ENCODE measurements around the gene STK24. TPM values are rescaled to one million over a fixed set of nuclear protein-coding genes. Genes with fewer than 3 reads are reported as not detected.

The STK24 gene
- total RNA-seq, 4 donors from 2014 or later = 55.3 to 96.3 (median 83.9) TPM

DNA sequence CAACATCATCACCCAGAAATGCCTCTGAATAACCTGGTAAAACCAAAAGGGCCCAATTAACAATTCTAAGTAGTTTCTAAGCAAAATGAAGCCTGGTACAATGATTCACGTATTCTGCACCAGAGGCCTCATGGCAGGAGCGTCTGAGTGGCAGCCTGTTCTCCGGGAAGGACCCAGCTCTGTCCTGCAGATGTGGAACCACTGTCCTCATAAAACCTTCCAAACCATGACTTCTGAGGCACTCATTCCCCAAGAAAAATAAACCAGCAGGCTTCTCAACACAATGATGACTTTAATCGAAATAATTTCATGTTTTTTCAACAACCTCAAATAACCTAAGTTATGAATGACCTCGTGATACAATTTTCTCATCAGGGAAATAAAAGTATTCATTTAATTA, 89.9 kb downstream of the STK24 start:
- DNase-seq (ENCODE audit: low spot score) = no peak
- TF ChIP-seq, protein P1, sequence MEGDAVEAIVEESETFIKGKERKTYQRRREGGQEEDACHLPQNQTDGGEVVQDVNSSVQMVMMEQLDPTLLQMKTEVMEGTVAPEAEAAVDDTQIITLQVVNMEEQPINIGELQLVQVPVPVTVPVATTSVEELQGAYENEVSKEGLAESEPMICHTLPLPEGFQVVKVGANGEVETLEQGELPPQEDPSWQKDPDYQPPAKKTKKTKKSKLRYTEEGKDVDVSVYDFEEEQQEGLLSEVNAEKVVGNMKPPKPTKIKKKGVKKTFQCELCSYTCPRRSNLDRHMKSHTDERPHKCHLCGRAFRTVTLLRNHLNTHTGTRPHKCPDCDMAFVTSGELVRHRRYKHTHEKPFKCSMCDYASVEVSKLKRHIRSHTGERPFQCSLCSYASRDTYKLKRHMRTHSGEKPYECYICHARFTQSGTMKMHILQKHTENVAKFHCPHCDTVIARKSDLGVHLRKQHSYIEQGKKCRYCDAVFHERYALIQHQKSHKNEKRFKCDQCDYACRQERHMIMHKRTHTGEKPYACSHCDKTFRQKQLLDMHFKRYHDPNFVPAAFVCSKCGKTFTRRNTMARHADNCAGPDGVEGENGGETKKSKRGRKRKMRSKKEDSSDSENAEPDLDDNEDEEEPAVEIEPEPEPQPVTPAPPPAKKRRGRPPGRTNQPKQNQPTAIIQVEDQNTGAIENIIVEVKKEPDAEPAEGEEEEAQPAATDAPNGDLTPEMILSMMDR (IDR thresholded peaks at IDR 0.05) = no peak
- no peak for ATAC-seq (ENCODE audit: low FRiP score)

DNA sequence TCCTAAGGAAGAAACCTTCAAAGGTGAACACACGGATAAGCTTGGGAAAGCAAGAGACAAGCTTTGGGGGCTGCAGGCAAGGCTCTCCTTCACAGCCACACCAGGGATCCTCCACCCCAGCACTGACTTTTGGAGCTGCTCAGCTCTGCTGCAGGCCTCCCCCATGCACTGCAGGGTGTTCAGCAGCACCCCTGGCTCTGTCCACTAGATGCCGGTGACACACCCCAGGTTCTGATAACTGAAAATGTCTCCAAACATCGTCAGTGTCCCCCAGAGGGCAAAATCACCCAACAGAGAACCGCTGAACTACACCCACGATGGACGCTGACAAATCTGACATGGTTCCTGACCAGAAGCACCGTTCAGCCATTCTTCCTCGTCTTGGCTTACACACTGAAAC, 90.5 kb downstream of the STK24 start:
- ATAC-seq (ENCODE audit: low FRiP score) (no peak), DNase-seq (ENCODE audit: low spot score) (no peak)

DNA sequence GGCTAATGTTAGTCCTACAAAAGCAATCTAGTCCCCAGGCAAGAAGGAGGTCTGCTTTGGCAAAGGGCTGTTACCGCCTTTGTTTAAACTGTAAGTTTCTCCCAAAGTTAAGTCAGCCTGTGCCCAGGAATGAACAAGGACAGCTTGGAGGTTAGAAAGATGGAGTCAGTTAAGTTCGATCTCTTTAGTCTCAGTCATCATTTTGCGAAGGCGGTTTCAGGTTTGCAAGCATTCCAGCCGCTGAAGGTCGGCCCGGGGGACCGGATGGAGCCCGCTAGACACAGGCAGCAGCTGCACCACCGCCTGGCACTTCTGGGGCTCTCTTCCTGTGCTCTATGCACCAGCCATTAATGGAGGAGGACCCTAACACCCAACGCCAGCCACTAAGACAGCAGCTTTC, 91.3 kb downstream of the STK24 start:
- DNase-seq (ENCODE audit: low spot score) = no peak
- TF ChIP-seq, protein P1 (IDR thresholded peaks at IDR 0.05) = no peak
- ATAC-seq (ENCODE audit: low FRiP score) = no peak

More for the DNA sequence above, 90.5 kb downstream of the STK24 start:
- TF ChIP-seq, protein P1 (IDR thresholded peaks at IDR 0.05) = no peak

DNA sequence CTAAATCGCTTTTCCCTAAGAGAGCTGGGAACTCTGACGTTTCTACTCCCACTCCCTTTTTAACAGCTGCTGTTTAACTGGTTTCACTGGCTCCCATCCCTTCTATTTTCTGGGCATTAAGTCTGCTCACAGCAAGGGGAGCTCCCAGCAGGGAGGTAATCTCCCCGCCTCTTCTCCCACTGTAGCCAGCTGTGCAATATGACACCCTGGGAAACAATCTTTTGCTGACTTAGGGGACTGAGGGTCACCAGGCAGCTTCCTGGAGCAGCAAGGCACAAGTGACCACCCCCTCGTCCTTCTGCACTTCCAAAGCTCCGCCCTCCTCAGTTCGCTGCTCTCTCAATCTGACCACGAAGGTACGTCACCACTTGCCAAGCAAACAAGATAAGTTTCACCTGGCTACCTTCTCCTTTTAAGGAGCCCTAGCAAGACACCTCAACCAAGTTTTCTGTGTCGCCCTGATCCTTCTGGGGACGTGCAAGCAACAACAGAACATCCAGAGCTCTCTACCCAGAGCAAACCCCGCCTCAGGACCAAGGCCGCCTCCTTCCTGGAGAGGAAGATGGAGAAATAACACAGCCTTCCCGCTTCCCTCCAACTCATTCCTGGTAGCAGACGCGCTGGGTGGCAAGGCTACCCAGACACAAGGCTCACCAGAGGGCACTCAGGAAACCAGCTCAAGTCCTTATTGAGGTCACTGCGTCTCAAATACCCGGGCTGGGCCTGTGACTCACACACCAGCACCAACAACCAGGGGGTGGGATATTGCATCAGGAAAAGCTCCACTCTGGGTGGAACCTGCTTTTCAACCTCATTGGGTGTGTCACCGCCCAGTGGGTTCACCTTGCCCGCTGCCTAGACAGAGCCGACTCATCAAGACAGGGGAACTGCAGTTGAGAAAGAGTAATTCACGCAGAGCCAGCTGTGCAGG, 92.4 kb downstream of the STK24 start:
- TF ChIP-seq, protein P1 (IDR thresholded peaks at IDR 0.05) = no peak
- ATAC-seq (ENCODE audit: low FRiP score) = peak; percentile 91
- peak; percentile 77 for DNase-seq (ENCODE audit: low spot score)

DNA sequence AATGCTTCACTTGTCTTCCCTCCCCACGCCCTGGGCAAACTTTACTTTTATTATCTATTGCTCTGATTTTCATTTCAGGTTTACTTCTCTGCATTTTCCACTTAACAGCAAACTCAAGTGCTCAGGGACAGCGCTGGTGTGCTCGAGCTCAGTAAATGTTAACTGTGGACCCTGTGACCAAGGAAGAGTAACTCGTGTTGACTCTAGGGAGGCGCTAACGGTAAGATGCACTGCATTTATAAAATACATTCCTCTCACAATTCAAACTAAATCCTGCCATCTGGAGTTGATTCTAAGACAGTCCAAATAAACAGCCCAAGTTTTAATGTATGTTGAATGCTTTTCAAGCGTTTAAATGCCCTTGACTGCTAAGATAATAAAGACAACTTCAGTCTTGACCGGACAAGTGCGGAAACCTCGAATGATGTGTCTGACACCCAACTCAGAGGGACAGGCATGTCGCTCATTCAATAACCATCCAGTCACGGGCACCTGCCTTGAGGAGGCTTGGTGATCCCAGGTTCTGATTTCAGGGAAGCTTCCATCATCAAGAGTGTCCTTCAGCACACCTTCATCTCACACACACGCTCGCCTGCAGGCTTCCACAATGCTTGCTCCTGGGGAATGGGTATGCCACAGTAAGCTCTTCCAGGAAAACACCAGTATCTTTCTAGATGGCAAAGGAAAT, 93.2 kb downstream of the STK24 start:
- TF ChIP-seq, protein P1 (IDR thresholded peaks at IDR 0.05) = no peak
- DNase-seq (ENCODE audit: low spot score) (no peak), ATAC-seq (ENCODE audit: low FRiP score) (no peak)

DNA sequence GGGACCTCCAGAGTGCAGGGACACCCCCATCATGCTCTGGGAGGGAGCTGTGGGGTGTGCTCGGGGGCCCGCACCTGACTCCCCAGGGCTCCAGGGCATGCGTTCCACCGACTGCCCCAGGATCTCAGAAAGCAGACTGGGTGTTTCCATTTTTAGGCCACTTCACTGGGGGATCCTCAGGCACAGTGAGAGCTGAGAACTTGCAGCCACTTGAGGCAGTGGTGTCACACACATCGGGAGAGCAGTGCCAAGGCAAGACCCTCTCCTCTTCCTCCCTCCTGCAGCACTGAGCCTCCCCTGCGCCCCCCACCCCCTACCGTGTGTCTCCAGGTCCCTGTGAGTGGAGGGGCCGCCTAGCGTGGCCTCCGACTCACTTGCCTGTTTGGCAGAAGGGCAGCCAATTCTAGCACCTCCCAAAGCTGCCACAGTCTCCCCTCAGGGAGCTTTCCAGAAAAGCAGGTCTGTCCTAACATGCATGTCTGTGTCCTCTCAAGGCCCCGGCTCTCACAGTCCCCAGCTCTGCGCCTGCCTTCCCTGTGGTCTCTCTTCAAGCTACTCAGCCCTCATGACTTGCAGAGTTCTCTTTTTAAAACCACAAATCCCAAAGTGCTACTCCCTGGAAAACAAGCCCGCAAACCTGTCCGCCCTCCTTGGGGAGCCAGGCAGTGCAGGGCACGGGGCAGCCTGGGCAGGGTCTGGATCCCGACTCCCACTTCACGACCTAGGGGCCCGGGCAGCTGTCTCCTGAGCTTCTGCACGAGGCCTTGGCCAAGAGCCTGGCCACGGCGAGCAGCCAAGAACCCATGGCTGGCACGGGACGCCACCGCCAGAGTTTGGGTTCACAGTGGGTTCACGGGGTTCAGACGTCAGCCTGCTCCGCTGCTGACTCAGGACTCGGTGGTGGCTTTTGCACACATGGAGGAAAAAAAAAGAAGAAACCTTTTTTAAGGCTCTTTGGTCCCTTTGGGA, 94.1 kb downstream of the STK24 start:
- DNase-seq (ENCODE audit: low spot score) (no peak), ATAC-seq (ENCODE audit: low FRiP score) (peak; percentile 41)
- TF ChIP-seq, protein P1 (IDR thresholded peaks at IDR 0.05) = no peak
